ENCODE results near the gene C1orf50.

- TF ChIP-seq ZNF317 (CRISPR knock-in tag; IDR thresholded peaks at IDR 0.05; ENCODE audit: borderline replicate concordance, low read depth) (no peak), CTCF (IDR thresholded peaks at IDR 0.05) (no peak), USF1 (CRISPR knock-in tag; IDR thresholded peaks at IDR 0.05) (no peak), MXD4 (CRISPR knock-in tag; IDR thresholded peaks at IDR 0.05; ENCODE audit: borderline replicate concordance) (no peak), FOXP1 (CRISPR knock-in tag; IDR thresholded peaks at IDR 0.05; ENCODE audit: borderline replicate concordance) (no peak), ZBTB21 (CRISPR knock-in tag; IDR thresholded peaks at IDR 0.05; ENCODE audit: borderline replicate concordance) (no peak), KAT7 (CRISPR knock-in tag; IDR thresholded peaks at IDR 0.05; ENCODE audit: borderline replicate concordance) (no peak), NFYB (CRISPR knock-in tag; conservative IDR thresholded peaks at IDR 0.05; ENCODE audit: low read depth) (no peak), GABPB1 (CRISPR knock-in tag; IDR thresholded peaks at IDR 0.05) (no peak)
- TF ChIP-seq, protein P1, sequence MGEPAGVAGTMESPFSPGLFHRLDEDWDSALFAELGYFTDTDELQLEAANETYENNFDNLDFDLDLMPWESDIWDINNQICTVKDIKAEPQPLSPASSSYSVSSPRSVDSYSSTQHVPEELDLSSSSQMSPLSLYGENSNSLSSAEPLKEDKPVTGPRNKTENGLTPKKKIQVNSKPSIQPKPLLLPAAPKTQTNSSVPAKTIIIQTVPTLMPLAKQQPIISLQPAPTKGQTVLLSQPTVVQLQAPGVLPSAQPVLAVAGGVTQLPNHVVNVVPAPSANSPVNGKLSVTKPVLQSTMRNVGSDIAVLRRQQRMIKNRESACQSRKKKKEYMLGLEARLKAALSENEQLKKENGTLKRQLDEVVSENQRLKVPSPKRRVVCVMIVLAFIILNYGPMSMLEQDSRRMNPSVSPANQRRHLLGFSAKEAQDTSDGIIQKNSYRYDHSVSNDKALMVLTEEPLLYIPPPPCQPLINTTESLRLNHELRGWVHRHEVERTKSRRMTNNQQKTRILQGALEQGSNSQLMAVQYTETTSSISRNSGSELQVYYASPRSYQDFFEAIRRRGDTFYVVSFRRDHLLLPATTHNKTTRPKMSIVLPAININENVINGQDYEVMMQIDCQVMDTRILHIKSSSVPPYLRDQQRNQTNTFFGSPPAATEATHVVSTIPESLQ (CRISPR knock-in tag; IDR thresholded peaks at IDR 0.05): no peak
- TF ChIP-seq, protein P2, sequence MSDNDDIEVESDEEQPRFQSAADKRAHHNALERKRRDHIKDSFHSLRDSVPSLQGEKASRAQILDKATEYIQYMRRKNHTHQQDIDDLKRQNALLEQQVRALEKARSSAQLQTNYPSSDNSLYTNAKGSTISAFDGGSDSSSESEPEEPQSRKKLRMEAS (CRISPR knock-in tag; IDR thresholded peaks at IDR 0.05): no peak
- TF ChIP-seq, protein P3, sequence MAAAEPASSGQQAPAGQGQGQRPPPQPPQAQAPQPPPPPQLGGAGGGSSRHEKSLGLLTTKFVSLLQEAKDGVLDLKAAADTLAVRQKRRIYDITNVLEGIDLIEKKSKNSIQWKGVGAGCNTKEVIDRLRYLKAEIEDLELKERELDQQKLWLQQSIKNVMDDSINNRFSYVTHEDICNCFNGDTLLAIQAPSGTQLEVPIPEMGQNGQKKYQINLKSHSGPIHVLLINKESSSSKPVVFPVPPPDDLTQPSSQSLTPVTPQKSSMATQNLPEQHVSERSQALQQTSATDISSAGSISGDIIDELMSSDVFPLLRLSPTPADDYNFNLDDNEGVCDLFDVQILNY (CRISPR knock-in tag; IDR thresholded peaks at IDR 0.05): no peak
These were observed 9.5 kb downstream of the C1orf50 start for GRCh38 chr1:42776502-42776901.
